SU-DHL-6 (cell line): ENCODE results near the gene RECQL5.
"Not testable (repeated sequence)": the region's sequence is repeated elsewhere in the genome, so short reads cannot be mapped to it uniquely, and the experiment has no call there.

Source experiments
- H2AFZ ChIP-seq: fragments of 200-600 bp; sonication (generic); 2 replicates; pipeline ENCODE4 v1.6.1; 2014; ENCODE audit warnings: low read depth, mild to moderate bottlenecking, moderate library complexity, mixed read lengths, antibody characterized with exemption, low read length; ENCODE audit not compliant: severe bottlenecking
- H3F3A ChIP-seq: fragments of 200-600 bp; shearing (Covaris generic); 2 replicates; pipeline ENCODE4 v1.6.0; 2016; ENCODE audit warnings: antibody characterized with exemption, mild to moderate bottlenecking; ENCODE audit not compliant: insufficient read depth
- H3K27ac ChIP-seq: fragments of 200-600 bp; sonication (generic); 2 replicates; pipeline ENCODE4 v1.5.1; 2016; ENCODE audit warnings: low read depth, mild to moderate bottlenecking, low read length, moderate library complexity, mixed read lengths
- H3K27me3 ChIP-seq: fragments of 200-600 bp; sonication (generic), shearing (Covaris generic); 2 replicates; pipeline ENCODE4 v1.6.0; 2014; ENCODE audit warnings: mild to moderate bottlenecking, low read length
- H3K36me3 ChIP-seq: fragments of 200-600 bp; sonication (generic); 2 replicates; pipeline ENCODE4 v1.6.1; 2014; ENCODE audit warnings: mild to moderate bottlenecking, low read length, mixed read lengths
- H3K4me2 ChIP-seq: fragments of 300-600, 200-600 bp; shearing (Covaris generic), sonication (generic); 2 replicates; pipeline ENCODE4 v1.6.0; 2014; ENCODE audit warnings: low read length, low read depth, mild to moderate bottlenecking; ENCODE audit not compliant: poor library complexity, severe bottlenecking
- H3K4me3 ChIP-seq: fragments of 200-600 bp; sonication (generic); 2 replicates; pipeline ENCODE4 v1.5.1; 2014; ENCODE audit warnings: antibody characterized with exemption, low read length, mild to moderate bottlenecking, mixed read lengths; ENCODE audit not compliant: insufficient read depth, poor library complexity, severe bottlenecking
- H3K79me2 ChIP-seq: fragments of 200-600 bp; sonication (generic); 2 replicates; pipeline ENCODE4 v1.6.1; 2014; ENCODE audit warnings: mild to moderate bottlenecking, low read length, moderate library complexity; ENCODE audit not compliant: insufficient read depth
- H3K9ac ChIP-seq: fragments of 200-600 bp; sonication (generic); 2 replicates; pipeline ENCODE4 v1.7.0; 2014; ENCODE audit warnings: mild to moderate bottlenecking, low read length
- H3K9me2 ChIP-seq: fragments of 200-600 bp; sonication (generic); replicated peaks from 2 replicates; pipeline ENCODE4 v1.6.1; 2014; ENCODE audit warnings: low read length; ENCODE audit not compliant: insufficient read depth
- H3K9me3 ChIP-seq: fragments of 200-600 bp; sonication (generic); 2 replicates; pipeline ENCODE4 v1.6.1; 2014; ENCODE audit warnings: low read length, mixed read lengths; ENCODE audit not compliant: insufficient read depth
- H4K20me1 ChIP-seq: fragments of 200-600 bp; sonication (generic); 2 replicates; pipeline ENCODE4 v1.6.1; 2014; ENCODE audit warnings: low read depth, mild to moderate bottlenecking, antibody characterized with exemption, low read length, moderate library complexity, mixed read lengths
- CTCF ChIP-seq: fragments of 200-600 bp; sonication (generic); IDR thresholded peaks from one replicate; pipeline ENCODE4 v1.5.1; 2017; ENCODE audit warnings: antibody characterized with exemption, mild to moderate bottlenecking, low read length, moderate library complexity; ENCODE audit not compliant: insufficient read depth, poor library complexity, severe bottlenecking
- EZH2phosphoT487 ChIP-seq: fragments of 200-600 bp; sonication (generic), shearing (Covaris generic); conservative IDR thresholded peaks from 2 replicates; pipeline ENCODE4 v1.6.1; 2018; ENCODE audit warnings: mild to moderate bottlenecking, antibody characterized with exemption, low read length, moderate library complexity, mixed read lengths

The RECQL5 gene

GRCh38 chr17:75639327-75639726 lies 27.6 kb downstream of the RECQL5 start:
- Histone ChIP-seq H3K36me3 (no peaks in the 10 kb centered on the region), H3K27me3 (no peaks in the 10 kb centered on the region), H3K9ac (no peak overlapping the region), H3K9me3 (no peaks in the 10 kb centered on the region), H3K27ac (no peak overlapping the region), H3K4me2 (no peak overlapping the region), H2AFZ (no peak overlapping the region), H3K79me2 (no peaks in the 10 kb centered on the region), H4K20me1 (no peaks in the 10 kb centered on the region), H3K4me3 (no peak overlapping the region), H3K9me2 (no peaks in the 10 kb centered on the region), H3F3A (no peaks in the 10 kb centered on the region)
- TF ChIP-seq EZH2phosphoT487, result no peak
- no peak for TF ChIP-seq CTCF

- Histone ChIP-seq H3K79me2 (no peaks in the 10 kb centered on the region), H3K36me3 (no peaks in the 10 kb centered on the region), H3K27me3 (no peaks in the 10 kb centered on the region), H4K20me1 (no peaks in the 10 kb centered on the region), H3F3A (no peaks in the 10 kb centered on the region), H3K9ac (no peak overlapping the region), H3K9me3 (no peaks in the 10 kb centered on the region), H3K4me3 (no peak overlapping the region), H2AFZ (no peak overlapping the region), H3K9me2 (no peaks in the 10 kb centered on the region), H3K4me2 (no peak overlapping the region), H3K27ac (no peak overlapping the region)
- TF ChIP-seq EZH2phosphoT487, result no peak
- no peak for TF ChIP-seq CTCF
Measured at GRCh38 chr17:75638893-75639292, 28.1 kb downstream of the RECQL5 start.

GRCh38 chr17:75638039-75638438 lies 28.9 kb downstream of the RECQL5 start:
- H3K9me3 ChIP-seq, H3K4me2 ChIP-seq, H3K9ac ChIP-seq, H3F3A ChIP-seq, H3K9me2 ChIP-seq, H3K27ac ChIP-seq, H3K4me3 ChIP-seq, H3K36me3 ChIP-seq, H3K79me2 ChIP-seq, H3K27me3 ChIP-seq, H4K20me1 ChIP-seq, H2AFZ ChIP-seq: not testable (repeated sequence)

GRCh38 chr17:75637551-75637950 lies 29.4 kb downstream of the RECQL5 start:
- no peaks in the 10 kb centered on the region for H4K20me1 ChIP-seq
- H3K27me3 ChIP-seq, result no peaks in the 10 kb centered on the region
- no peaks in the 10 kb centered on the region for H3K36me3 ChIP-seq
- H3K9ac ChIP-seq, result no peak overlapping the region
- TF ChIP-seq EZH2phosphoT487 (no peak), CTCF (no peak)
- H2AFZ ChIP-seq, result no peak overlapping the region
- no peaks in the 10 kb centered on the region for H3K9me2 ChIP-seq
- H3K4me3 ChIP-seq, result no peak overlapping the region
- H3K79me2 ChIP-seq, result no peaks in the 10 kb centered on the region
- H3K9me3 ChIP-seq, result no peaks in the 10 kb centered on the region
- H3K27ac ChIP-seq, result no peak overlapping the region
- no peak overlapping the region for H3K4me2 ChIP-seq
- no peaks in the 10 kb centered on the region for H3F3A ChIP-seq
